Left renal pelvis (tissue), 4 donors: Measurements from ENCODE around the gene TUG1. TPM values are rescaled to one million over a fixed set of nuclear protein-coding genes. Genes with fewer than 3 reads are reported as not detected.

Experiments used
- DNase-seq, 4 donors: peaks; one replicate each; pipeline ENCODE4 v3.0.0-alpha.2; 2013; ENCODE audit warnings: low read depth in 4 of 4, low spot score in 3 of 4
- polyA plus RNA-seq, 4 donors: library from polyadenylated mRNA; unstranded; fragments of 120-200 nt; gene quantifications; one replicate each; pipeline ENCODE4 v1.2.1, GENCODE V29; 2013; ENCODE audit not compliant: insufficient read length in 4 of 4

Gene TUG1
- polyA plus RNA-seq, 4 donors, result 202 to 245 (median 211) TPM

DNA sequence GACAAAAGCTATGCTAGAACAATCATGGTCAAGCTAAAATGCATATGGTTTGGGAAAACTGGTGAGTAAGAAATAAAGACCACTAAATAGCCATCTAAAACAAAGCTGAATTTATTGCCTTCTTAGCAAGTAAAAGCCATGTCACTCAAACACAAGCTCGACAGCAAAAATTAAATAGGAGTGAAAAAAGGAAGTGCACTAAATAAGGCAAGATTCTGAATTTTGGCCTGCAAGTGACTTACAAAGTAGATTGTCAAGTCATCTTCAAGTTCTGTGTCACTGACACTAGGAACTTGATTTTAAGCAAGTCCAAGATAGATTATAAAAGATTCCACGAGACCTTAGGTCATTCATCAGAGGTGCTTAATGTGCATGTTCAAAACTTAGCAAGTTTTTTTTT lies 27.4 kb downstream of the TUG1 start:
- DNase-seq, result no peak

DNA sequence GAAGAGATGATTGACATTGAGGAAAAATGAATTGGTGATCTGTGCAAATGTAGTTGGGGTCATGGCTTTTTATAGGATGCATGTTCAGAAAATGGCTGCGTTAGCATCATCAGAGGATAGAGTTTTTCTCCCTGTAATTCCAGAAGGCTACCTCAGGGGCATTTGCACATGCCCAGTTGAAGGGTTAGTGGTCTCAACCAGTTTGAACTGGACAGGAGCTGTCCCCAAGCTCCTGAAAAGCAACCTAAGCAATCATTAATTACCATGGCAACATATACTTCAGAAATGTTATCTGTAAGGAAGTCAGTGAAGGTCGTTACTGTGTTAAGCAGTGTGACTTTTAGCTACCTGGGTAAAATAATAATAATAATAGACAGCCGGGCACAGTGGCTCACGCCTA lies 29.3 kb downstream of the TUG1 start:
- no peak for DNase-seq

GRCh38 chr22:31001124-31001770 lies 32.2 kb downstream of the TUG1 start:
- no peak for DNase-seq

DNA sequence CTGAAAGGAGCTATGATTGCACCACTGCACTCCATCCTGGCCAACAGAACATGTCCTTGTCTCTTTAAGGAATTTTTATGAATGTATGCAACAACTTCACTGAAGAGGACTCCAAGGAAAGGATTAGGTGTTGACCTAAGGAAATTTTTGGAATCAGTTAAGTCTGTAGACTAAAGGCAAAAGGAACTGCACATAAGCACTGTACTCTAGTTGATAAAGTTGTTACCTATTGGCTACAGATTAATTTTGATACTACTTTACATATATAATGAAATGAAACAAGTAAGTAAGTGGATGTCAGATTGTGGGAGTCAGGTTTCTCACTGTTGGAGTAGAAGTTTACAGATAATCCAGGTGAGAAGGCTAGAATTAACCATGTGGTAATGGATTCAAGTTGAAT lies 36.5 kb downstream of the TUG1 start:
- no peak for DNase-seq

DNA sequence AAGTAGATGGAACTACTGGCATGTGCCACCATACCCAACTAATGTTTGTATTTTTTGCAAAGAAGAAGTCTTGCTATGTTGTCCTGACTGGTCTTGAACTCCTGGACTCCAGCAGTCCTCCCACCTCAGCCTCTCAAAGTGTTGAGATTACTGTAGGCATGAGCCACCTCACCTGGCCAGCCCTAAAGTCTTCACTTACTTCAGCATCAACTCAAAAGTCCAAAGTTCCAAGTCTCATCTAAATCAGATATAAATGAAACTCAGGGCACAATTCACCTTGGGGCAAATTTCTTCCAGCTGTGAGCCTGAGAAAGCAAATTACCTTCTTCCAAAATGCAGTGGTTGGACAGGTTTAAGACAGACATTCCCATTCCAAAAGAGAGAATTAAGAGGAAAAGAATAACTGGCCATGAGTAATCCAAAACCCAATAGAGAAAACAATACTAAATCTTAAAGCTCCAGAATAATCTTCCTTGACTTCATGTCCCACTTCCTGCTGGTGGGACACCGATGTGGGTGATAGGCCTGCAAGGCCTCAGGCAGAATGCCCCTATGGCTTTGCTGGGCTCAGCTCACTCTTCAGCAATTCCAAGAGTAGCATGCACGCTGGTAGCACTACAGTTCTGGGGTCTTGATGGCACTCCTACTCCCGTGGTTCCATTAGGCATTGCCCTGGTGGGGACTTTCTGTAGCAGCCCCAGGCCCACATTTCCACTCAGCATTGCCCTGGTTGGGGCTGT lies 50.3 kb downstream of the TUG1 start:
- no peak for DNase-seq

DNA sequence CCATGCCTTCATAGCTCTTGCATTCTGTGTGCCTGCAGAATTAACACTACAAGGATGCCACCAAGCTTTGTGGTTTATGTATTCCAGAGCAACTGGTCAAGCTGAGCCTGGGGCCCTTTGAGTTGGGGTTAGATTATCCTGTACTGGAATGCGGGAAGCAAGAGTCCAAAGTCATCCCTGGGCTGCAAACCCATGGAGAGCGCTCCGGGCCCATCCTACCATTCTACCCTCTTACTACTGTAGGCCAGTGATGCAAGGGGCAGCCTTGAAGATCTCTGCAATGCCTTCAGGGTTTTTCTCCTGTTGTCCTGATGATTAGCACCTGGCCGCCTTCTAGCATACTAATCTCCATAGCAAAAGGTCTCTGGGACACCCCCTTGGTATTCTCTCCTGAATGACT lies 51.3 kb downstream of the TUG1 start:
- no peak for DNase-seq

DNA sequence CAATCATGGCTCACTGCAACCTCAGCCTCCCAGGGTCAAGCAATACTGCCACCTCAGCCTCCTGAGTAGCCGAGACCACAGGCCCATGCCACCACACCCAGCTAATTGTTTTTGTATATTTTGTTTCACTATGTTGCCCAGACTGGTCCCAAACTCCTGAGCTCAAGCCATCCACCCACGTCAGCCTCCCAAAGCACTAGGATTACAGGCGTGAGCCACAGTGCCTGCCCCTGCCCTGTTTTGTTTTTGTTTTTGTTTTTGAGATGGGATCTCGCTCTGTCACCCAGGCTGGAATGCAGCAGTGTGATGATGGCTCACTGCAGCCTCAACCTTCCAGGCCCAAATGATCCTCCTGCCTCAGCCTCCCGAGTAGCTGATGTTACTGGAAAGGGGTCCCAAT lies 53.5 kb downstream of the TUG1 start:
- DNase-seq, result no peak

Other genes with a start within 250 kb of the TUG1 start
- gene MORC2, start 491 bp upstream of the TUG1 start, polyA plus RNA-seq, result 10 to 100 TPM; 30.6 to 37.2 (median 37.0) TPM
- gene SMTN, start 112.1 kb downstream of the TUG1 start, polyA plus RNA-seq, result 10 to 100 TPM; 31.0 to 52.3 (median 45.0) TPM
- gene SELENOM, start 138.3 kb downstream of the TUG1 start, polyA plus RNA-seq, result 10 to 100 TPM in 3 of 4 donors, 1 to 10 TPM in 1; 6.4 to 29.0 (median 12.2) TPM
- gene INPP5J, start 153.7 kb downstream of the TUG1 start, polyA plus RNA-seq, result 1 to 10 TPM; 1.9 to 6.6 (median 4.7) TPM
- under 1 TPM; 0.07 to 0.27 (median 0.16) TPM for gene PLA2G3, start 171.2 kb downstream of the TUG1 start, polyA plus RNA-seq
- gene RNF185, start 190.9 kb downstream of the TUG1 start, polyA plus RNA-seq, result 10 to 100 TPM; 34.8 to 55.0 (median 53.4) TPM
- 10 to 100 TPM; 26.4 to 61.9 (median 47.8) TPM for gene LIMK2, start 243.0 kb downstream of the TUG1 start, polyA plus RNA-seq